Ishikawa (cell line): Measurements from ENCODE around the gene SHF.

Experiments used
- CREB1 ChIP-seq: IDR thresholded peaks from 2 replicates; pipeline ENCODE4 v1.6.1; 2012; ENCODE audit warnings: low read depth
- EGR1 ChIP-seq: IDR thresholded peaks from 2 replicates; pipeline ENCODE4 v1.6.1; 2012
- EP300 ChIP-seq: IDR thresholded peaks from 2 replicates; pipeline ENCODE4 v1.6.1; 2012; ENCODE audit warnings: borderline replicate concordance
- FOXM1 ChIP-seq: IDR thresholded peaks from 2 replicates; pipeline ENCODE4 v1.6.1; 2012; ENCODE audit warnings: low read depth, borderline replicate concordance
- MAX ChIP-seq: IDR thresholded peaks from 2 replicates; pipeline ENCODE4 v1.6.1; 2012
- NFIC ChIP-seq: IDR thresholded peaks from 2 replicates; pipeline ENCODE4 v1.6.1; 2012
- RAD21 ChIP-seq: IDR thresholded peaks from 2 replicates; pipeline ENCODE4 v1.6.1; 2012; ENCODE audit warnings: low read depth
- TAF1 ChIP-seq: IDR thresholded peaks from 2 replicates; pipeline ENCODE4 v1.6.1; 2012; ENCODE audit warnings: low read depth, mild to moderate bottlenecking
- TEAD4 ChIP-seq: IDR thresholded peaks from 2 replicates; pipeline ENCODE4 v1.6.1; 2012
- YY1 ChIP-seq: IDR thresholded peaks from 2 replicates; pipeline ENCODE4 v1.6.1; 2012; ENCODE audit warnings: low read depth
- TF ChIP-seq, protein P1 (sequence below): IDR thresholded peaks from 2 replicates; pipeline ENCODE4 v1.6.1; 2012; ENCODE audit warnings: low read depth, mild to moderate bottlenecking

DNA sequence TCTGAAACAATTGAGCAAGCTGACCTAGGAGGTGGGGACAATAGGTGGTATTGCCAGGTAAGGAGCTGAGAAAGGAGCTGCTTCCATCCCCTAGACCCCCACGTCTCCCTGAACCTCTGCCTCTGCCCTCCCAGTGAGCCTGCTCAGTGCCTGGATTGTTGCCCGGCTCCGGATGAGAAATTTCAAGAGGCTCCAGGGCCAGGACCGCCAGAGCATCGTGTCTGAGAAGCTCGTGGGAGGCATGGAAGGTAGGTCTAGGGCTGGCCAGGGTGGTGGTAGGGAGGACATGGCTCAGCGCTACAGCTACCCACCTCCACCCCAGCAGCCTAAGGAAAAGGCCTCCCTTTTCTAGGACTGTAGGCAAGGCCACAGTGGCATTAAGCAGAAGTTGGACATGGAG lies 44.7 kb downstream of the SHF start:
- no peak for TF ChIP-seq FOXM1
- TF ChIP-seq TAF1 = no peak
- TF ChIP-seq NFIC = no peak
- no peak for TF ChIP-seq EP300
- no peak for TF ChIP-seq MAX
- TF ChIP-seq YY1 = no peak
- TF ChIP-seq RAD21 = no peak
- TF ChIP-seq TEAD4 = no peak
- TF ChIP-seq, protein P1, sequence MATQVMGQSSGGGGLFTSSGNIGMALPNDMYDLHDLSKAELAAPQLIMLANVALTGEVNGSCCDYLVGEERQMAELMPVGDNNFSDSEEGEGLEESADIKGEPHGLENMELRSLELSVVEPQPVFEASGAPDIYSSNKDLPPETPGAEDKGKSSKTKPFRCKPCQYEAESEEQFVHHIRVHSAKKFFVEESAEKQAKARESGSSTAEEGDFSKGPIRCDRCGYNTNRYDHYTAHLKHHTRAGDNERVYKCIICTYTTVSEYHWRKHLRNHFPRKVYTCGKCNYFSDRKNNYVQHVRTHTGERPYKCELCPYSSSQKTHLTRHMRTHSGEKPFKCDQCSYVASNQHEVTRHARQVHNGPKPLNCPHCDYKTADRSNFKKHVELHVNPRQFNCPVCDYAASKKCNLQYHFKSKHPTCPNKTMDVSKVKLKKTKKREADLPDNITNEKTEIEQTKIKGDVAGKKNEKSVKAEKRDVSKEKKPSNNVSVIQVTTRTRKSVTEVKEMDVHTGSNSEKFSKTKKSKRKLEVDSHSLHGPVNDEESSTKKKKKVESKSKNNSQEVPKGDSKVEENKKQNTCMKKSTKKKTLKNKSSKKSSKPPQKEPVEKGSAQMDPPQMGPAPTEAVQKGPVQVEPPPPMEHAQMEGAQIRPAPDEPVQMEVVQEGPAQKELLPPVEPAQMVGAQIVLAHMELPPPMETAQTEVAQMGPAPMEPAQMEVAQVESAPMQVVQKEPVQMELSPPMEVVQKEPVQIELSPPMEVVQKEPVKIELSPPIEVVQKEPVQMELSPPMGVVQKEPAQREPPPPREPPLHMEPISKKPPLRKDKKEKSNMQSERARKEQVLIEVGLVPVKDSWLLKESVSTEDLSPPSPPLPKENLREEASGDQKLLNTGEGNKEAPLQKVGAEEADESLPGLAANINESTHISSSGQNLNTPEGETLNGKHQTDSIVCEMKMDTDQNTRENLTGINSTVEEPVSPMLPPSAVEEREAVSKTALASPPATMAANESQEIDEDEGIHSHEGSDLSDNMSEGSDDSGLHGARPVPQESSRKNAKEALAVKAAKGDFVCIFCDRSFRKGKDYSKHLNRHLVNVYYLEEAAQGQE = no peak
- TF ChIP-seq CREB1 = no peak
- TF ChIP-seq EGR1 = no peak
